HL-60 (cell line): ENCODE results near the gene ADAM22.

ENCODE experiments used
- POLR2AphosphoS5 ChIP-seq: IDR thresholded peaks from 2 replicates; pipeline ENCODE4 v1.6.1; 2012; ENCODE audit warnings: low read depth
- TF ChIP-seq, protein P1 (sequence below): IDR thresholded peaks from one replicate; pipeline ENCODE4 v1.5.1; 2011; ENCODE audit warnings: low read length, control low read depth, inconsistent platforms; ENCODE audit not compliant: insufficient read depth
- TF ChIP-seq, protein P2 (sequence below): IDR thresholded peaks from 2 replicates; pipeline ENCODE4 v1.6.1; 2012; ENCODE audit warnings: low read depth; ENCODE audit not compliant: insufficient replicate concordance

DNA sequence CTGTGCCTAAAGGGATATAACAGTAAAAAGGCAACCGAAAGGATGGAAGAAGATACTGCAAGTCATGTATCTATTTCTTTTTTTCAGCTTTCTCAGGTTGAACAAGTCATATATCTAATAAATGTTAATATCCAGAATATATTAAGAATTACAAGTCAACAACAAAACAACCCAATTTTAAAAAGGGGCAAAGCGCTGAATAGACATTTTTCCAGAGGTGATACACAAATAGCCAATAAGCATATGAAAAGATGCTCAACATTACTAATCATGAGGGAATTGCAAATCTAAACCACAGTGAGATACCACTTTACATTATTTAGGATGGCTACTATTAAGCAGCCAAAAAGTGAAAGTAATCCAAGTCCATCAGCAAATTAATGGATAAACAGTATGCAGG is 34.8 kb upstream of the ADAM22 start:
- TF ChIP-seq, protein P1, sequence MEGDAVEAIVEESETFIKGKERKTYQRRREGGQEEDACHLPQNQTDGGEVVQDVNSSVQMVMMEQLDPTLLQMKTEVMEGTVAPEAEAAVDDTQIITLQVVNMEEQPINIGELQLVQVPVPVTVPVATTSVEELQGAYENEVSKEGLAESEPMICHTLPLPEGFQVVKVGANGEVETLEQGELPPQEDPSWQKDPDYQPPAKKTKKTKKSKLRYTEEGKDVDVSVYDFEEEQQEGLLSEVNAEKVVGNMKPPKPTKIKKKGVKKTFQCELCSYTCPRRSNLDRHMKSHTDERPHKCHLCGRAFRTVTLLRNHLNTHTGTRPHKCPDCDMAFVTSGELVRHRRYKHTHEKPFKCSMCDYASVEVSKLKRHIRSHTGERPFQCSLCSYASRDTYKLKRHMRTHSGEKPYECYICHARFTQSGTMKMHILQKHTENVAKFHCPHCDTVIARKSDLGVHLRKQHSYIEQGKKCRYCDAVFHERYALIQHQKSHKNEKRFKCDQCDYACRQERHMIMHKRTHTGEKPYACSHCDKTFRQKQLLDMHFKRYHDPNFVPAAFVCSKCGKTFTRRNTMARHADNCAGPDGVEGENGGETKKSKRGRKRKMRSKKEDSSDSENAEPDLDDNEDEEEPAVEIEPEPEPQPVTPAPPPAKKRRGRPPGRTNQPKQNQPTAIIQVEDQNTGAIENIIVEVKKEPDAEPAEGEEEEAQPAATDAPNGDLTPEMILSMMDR, result no peak
- no peak for TF ChIP-seq POLR2AphosphoS5
- TF ChIP-seq, protein P2, sequence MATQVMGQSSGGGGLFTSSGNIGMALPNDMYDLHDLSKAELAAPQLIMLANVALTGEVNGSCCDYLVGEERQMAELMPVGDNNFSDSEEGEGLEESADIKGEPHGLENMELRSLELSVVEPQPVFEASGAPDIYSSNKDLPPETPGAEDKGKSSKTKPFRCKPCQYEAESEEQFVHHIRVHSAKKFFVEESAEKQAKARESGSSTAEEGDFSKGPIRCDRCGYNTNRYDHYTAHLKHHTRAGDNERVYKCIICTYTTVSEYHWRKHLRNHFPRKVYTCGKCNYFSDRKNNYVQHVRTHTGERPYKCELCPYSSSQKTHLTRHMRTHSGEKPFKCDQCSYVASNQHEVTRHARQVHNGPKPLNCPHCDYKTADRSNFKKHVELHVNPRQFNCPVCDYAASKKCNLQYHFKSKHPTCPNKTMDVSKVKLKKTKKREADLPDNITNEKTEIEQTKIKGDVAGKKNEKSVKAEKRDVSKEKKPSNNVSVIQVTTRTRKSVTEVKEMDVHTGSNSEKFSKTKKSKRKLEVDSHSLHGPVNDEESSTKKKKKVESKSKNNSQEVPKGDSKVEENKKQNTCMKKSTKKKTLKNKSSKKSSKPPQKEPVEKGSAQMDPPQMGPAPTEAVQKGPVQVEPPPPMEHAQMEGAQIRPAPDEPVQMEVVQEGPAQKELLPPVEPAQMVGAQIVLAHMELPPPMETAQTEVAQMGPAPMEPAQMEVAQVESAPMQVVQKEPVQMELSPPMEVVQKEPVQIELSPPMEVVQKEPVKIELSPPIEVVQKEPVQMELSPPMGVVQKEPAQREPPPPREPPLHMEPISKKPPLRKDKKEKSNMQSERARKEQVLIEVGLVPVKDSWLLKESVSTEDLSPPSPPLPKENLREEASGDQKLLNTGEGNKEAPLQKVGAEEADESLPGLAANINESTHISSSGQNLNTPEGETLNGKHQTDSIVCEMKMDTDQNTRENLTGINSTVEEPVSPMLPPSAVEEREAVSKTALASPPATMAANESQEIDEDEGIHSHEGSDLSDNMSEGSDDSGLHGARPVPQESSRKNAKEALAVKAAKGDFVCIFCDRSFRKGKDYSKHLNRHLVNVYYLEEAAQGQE, result no peak
